ENCODE data around the gene ZNF341.
A peak's percentile ranks its signal among the peaks of the same experiment; 100 is the strongest.

Gene ZNF341

DNA sequence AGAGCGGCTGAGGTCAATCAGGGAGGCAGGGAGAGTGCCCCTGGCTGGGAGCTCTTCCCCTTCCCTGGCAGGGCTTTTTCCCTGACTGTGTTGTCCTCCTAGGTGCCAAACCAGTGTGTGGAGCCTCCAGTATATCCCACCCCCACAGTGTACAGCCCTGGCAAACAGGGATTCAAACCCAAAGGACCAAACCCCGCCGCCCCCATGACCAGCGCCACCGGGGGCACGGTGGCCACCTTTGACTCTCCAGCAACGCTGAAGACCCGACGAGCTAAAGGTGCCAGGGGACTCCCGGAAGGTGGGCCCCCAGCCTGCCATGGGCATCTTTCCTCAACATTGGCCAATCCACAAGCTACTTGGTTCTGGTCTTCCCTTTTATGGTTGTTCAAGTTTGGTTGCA, 25.2 kb downstream of the ZNF341 start:
- no peaks in the 10 kb centered on the region for H3K27me3 Mint-ChIP-seq
- H3K27ac Mint-ChIP-seq: no peak overlapping the region
- peaks cover 4 to 5% of the 10 kb centered on the region in 2 donors for H3K9me3 Mint-ChIP-seq
- no peak for ATAC-seq (replicated peaks)
- DNase-seq: no peak
- H3K36me3 Mint-ChIP-seq: peaks cover 42 to 52% of the 10 kb centered on the region in 2 donors
- peaks cover 0 to 9% of the 10 kb centered on the region in 2 donors for H3K4me1 Mint-ChIP-seq
- H3K4me3 Mint-ChIP-seq: no peak overlapping the region

DNA sequence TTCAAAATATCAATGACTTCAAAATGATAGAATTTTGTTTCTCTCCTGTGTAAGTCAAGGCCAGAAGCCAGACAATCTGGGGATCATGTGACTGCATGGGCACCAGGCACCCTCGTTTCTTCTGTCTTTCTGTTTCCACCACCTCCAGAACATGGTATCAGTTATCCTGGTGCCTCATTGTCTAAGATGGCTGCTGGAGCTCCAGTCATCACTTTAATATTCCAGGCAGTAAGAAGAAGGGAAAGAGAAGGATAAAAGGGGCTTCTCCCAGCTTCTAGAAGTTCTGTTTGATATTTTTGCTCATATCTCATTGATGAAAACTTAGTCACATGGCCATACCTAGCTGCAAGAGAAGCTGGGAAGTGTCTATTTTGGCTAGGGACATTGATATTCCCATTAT, 25.7 kb downstream of the ZNF341 start:
- Mint-ChIP-seq H3K36me3 (peaks cover 42 to 49% of the 10 kb centered on the region in 2 donors), H3K9me3 (peaks cover 4 to 5% of the 10 kb centered on the region in 2 donors), H3K27ac (no peak overlapping the region), H3K4me3 (no peak overlapping the region), H3K4me1 (peaks cover 0 to 9% of the 10 kb centered on the region in 2 donors), H3K27me3 (no peaks in the 10 kb centered on the region)
- no peak for DNase-seq
- ATAC-seq (replicated peaks): no peak

DNA sequence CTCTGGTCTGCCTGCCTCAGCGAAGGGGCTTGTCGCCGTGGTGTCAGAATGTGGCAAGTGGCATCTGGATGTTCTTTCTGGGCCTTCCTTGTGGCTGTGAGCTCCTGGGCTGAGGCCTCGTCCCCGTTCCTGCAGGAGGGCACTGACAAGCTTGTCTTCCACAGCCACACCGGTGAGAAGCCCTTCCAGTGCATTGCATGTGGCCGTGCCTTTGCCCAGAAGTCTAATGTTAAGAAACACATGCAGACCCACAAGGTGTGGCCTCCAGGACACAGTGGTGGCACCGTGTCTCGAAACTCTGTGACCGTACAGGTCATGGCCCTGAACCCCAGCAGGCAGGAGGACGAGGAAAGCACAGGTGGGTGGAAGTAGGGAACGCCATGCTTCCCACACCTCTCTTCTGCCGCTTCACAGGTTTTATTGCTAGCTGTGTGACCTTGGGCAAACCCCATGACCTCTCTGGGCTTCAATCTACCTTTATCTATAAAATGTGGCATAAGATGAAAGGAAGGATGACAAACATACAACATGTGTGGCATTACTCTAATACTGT, 30.0 kb downstream of the ZNF341 start:
- peaks cover 4 to 5% of the 10 kb centered on the region in 2 donors for H3K9me3 Mint-ChIP-seq
- peaks cover 38 to 51% of the 10 kb centered on the region in 2 donors for H3K36me3 Mint-ChIP-seq
- no peak overlapping the region for H3K27ac Mint-ChIP-seq
- H3K27me3 Mint-ChIP-seq: no peaks in the 10 kb centered on the region
- H3K4me1 Mint-ChIP-seq: no peaks in the 10 kb centered on the region
- no peak for ATAC-seq (replicated peaks)
- no peak overlapping the region for H3K4me3 Mint-ChIP-seq
- no peak for DNase-seq

DNA sequence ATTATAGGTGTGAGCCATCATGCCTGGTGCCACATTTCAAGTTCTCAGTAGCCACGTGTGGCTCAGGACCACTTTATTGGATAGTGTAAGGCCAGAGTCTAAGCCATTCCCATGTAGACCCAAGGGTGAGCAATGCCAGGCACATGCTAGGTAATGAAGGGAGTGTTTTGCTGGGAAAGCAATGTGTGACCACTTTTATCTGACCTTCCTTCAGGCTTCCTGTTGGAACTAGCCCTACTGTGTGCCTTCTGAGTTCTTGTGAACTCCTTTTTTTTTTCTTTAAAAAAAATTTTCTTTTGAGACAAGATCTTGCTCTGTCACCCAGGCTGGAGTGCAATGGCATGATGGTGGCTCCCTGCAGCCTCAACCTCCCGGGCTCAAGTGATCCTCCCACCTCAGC, 33.3 kb downstream of the ZNF341 start:
- peaks cover 18 to 44% of the 10 kb centered on the region in 2 donors for H3K36me3 Mint-ChIP-seq
- DNase-seq: no peak
- H3K27me3 Mint-ChIP-seq: no peaks in the 10 kb centered on the region
- H3K4me3 Mint-ChIP-seq: no peak overlapping the region
- H3K4me1 Mint-ChIP-seq: no peaks in the 10 kb centered on the region
- H3K27ac Mint-ChIP-seq: no peak overlapping the region
- ATAC-seq (replicated peaks): no peak
- H3K9me3 Mint-ChIP-seq: no peaks in the 10 kb centered on the region

DNA sequence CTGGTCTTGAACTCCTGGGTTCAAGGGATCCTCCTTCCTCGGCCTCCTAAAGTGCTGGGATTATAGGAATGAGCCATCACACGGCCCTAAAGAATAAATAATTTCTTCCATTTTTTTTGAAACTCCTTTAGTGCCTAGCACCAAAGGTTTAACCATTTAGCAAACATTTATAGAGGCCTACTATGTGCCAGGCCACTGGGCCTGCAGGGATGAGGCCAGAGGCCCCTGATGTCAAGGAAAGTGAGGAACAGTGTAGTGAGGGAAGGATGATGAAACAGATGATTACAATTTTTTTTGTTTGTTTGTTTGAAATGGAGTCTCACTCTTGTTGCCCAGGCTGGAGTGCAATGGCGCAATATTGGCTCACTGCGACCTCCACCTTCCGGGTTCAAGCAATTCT, 33.8 kb downstream of the ZNF341 start:
- ATAC-seq (replicated peaks): no peak

DNA sequence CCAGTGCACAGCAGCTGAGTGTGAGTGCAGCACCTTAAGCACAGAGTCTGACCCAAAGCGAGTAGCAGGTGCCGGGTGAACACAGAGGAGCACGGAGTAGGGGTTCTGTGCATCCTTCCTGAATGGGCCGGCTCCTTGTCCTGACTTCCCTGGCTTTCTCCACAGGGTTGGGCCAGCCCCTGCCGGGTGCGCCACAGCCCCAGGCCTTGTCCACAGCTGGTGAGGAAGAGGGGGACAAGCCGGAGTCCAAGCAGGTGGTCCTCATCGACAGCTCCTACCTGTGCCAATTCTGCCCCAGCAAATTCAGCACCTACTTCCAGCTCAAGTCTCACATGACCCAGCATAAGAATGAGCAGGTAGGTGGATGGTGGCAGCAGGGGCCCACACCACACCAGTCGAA, 34.9 kb downstream of the ZNF341 start:
- Mint-ChIP-seq H3K27ac (no peak overlapping the region), H3K4me1 (peaks cover 0 to under 1% of the 10 kb centered on the region in 2 donors), H3K27me3 (no peaks in the 10 kb centered on the region), H3K36me3 (peaks cover 18 to 43% of the 10 kb centered on the region in 2 donors), H3K9me3 (no peaks in the 10 kb centered on the region), H3K4me3 (no peak overlapping the region)
- DNase-seq (no peak), ATAC-seq (replicated peaks) (no peak)

More for the DNA sequence above, 33.8 kb downstream of the ZNF341 start:
- no peaks in the 10 kb centered on the region for H3K4me1 Mint-ChIP-seq
- H3K36me3 Mint-ChIP-seq: peaks cover 18 to 44% of the 10 kb centered on the region in 2 donors
- no peak overlapping the region for H3K27ac Mint-ChIP-seq
- no peaks in the 10 kb centered on the region for H3K27me3 Mint-ChIP-seq
- DNase-seq: no peak
- H3K9me3 Mint-ChIP-seq: no peaks in the 10 kb centered on the region
- no peak overlapping the region for H3K4me3 Mint-ChIP-seq

DNA sequence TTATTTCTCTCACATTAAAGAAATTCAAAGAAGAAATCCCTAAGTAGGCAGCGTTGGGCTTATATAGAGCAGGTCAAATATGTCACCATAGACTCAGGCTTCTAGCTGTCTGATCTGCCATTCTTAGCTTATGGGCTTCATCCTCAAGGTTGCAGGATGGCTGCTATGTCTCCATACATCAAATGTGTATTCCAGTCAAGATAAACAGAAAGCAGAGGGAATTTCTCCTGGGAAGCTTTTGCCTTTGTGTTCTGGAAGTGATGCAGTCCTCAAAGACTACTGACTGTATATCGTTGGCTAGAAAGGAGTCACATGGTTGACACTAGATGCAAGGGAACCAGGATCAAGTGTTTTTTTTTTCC, 36.0 kb downstream of the ZNF341 start:
- Mint-ChIP-seq H3K9me3 (no peaks in the 10 kb centered on the region), H3K27me3 (no peaks in the 10 kb centered on the region), H3K36me3 (peaks cover 21 to 47% of the 10 kb centered on the region in 2 donors), H3K4me3 (no peak overlapping the region), H3K27ac (no peak overlapping the region), H3K4me1 (peaks cover 8 to 11% of the 10 kb centered on the region in 2 donors)
- DNase-seq: no peak
- no peak for ATAC-seq (replicated peaks)

DNA sequence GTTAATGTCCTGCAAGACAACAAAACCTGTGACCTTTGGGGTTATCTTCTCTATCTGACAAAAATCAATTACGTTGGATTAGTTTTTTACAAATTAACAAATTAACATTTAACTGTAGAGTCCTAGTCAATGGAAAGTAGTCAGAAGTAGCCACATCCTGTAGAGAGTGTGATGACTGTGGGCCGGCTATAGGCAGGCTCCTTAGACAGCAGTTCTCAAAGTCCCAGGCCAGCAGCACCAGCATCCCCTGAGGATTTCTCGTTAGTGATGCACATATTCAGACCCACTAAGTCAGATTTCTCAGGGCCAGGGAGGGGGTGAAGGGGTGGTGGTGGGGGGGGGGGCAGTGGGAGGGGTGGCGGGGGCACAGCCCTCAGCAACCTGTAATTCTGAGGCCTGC, 37.2 kb downstream of the ZNF341 start:
- no peaks in the 10 kb centered on the region for H3K27me3 Mint-ChIP-seq
- H3K4me1 Mint-ChIP-seq: peaks cover 14 to 20% of the 10 kb centered on the region in 2 donors
- no peak overlapping the region for H3K4me3 Mint-ChIP-seq
- peaks cover 24 to 46% of the 10 kb centered on the region in 2 donors for H3K36me3 Mint-ChIP-seq
- ATAC-seq (replicated peaks): no peak
- no peaks in the 10 kb centered on the region for H3K9me3 Mint-ChIP-seq
- no peak overlapping the region for H3K27ac Mint-ChIP-seq
- DNase-seq: no peak

DNA sequence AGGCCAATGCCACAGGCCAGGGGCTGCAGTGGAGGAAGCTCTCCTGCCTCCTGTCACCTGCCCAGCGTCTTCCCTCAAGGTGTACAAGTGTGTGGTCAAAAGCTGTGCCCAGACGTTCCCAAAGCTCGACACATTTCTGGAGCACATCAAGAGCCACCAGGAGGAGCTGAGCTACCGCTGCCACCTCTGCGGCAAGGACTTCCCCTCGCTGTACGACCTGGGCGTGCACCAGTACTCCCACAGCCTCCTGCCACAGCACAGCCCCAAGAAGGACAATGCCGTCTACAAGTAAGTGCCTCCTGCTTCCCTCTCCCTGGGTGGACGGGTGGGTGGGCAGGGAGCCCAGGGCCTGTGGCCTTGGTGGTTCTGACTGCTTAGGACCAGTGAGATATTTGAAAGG, 38.2 kb downstream of the ZNF341 start:
- ATAC-seq (replicated peaks) (no peak), DNase-seq (peak; percentile 20)
- Mint-ChIP-seq H3K36me3 (peaks cover 20 to 48% of the 10 kb centered on the region in 2 donors), H3K27me3 (no peaks in the 10 kb centered on the region), H3K9me3 (no peaks in the 10 kb centered on the region), H3K4me1 (peaks cover 20 to 29% of the 10 kb centered on the region in 2 donors), H3K4me3 (no peak overlapping the region), H3K27ac (no peak overlapping the region)

DNA sequence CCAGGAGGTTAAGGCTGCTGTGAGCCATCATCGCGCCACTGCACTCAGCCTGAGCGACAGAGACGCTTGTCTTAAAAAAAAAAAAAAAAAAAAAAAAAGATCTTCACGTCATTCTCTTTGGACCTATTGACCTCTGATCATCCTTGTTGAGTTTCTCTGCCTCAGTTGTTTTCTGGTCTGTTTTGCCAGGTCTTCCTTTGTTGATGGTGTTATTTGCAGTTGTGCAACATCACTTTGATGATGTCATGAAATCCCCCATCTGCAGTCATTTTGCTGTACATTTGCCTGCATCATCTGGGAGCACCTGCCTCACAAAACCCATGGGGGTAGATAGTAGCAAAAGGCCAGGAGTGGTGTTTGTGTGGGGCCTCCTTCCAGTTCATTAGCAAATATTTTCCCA, 40.1 kb downstream of the ZNF341 start:
- DNase-seq (no peak), ATAC-seq (replicated peaks) (no peak)
- Mint-ChIP-seq H3K27ac (no peak overlapping the region), H3K4me1 (peaks cover 21 to 33% of the 10 kb centered on the region in 2 donors), H3K36me3 (peaks cover 14 to 35% of the 10 kb centered on the region in 2 donors), H3K9me3 (no peaks in the 10 kb centered on the region), H3K27me3 (no peaks in the 10 kb centered on the region), H3K4me3 (no peak overlapping the region)

DNA sequence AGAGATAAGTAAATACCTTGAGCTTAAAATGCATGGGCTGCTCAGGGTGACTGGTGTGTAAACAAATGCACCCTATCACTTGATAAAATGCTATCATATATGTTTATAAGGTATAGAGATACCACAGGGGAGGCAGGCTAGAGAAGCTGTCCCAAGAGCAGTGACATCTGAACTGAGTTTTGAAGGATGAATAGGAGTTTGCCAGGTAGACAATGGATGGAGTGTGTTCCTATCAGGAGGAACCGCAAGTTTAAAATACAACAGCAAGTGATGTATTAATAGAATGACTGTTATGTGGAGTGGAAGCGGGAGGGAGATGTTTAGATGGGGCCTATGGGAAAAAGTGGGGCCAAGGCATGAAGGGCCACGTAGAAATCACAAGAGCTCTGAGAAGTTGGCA, 40.6 kb downstream of the ZNF341 start:
- Mint-ChIP-seq H3K9me3 (no peaks in the 10 kb centered on the region), H3K4me3 (peak overlapping the region; percentile 0 to 34), H3K36me3 (peaks cover 14 to 30% of the 10 kb centered on the region in 2 donors), H3K27ac (peak overlapping the region; percentile 94), H3K4me1 (peaks cover 21 to 33% of the 10 kb centered on the region in 2 donors), H3K27me3 (no peaks in the 10 kb centered on the region)
- ATAC-seq (replicated peaks): no peak
- DNase-seq: no peak

DNA sequence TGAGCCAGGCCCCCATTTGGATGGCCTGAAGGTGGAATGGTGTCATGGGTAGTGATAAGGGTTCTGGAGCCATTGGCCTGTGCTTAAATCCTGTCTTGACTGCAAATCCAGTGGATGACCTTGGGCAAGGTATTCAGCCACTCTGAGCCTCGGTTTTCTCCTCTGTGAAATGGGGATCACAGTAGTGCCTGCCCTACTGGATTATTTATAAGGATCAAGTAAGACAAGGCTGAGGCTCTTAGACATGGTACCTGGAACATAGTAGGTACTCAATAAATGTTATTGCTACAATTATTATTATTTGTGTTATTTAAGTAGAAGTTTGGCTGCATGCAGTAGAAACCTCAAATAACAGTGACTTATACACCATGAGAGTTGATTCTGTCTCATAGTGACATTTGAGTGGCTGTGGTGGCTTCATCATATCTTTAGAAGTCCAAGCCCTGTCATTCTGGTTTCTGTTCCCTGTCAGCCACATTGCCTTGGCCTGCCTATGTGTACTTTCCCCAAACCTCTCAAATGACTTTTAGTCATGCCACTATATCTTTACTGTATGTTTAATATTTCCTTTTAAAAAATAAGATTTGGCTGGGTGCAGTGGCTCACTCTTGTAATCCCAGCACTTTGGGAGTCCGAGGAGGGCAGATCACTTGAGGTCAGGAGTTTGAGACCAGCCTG, 41.8 kb downstream of the ZNF341 start:
- Mint-ChIP-seq H3K27ac (peak overlapping the region; percentile 94), H3K36me3 (peaks cover 7 to 28% of the 10 kb centered on the region in 2 donors), H3K27me3 (no peaks in the 10 kb centered on the region), H3K4me3 (no peak overlapping the region), H3K9me3 (no peaks in the 10 kb centered on the region), H3K4me1 (peaks cover 30 to 44% of the 10 kb centered on the region in 2 donors)
- ATAC-seq (replicated peaks) (peak; percentile 84 to 85), DNase-seq (peak; percentile 70)

DNA sequence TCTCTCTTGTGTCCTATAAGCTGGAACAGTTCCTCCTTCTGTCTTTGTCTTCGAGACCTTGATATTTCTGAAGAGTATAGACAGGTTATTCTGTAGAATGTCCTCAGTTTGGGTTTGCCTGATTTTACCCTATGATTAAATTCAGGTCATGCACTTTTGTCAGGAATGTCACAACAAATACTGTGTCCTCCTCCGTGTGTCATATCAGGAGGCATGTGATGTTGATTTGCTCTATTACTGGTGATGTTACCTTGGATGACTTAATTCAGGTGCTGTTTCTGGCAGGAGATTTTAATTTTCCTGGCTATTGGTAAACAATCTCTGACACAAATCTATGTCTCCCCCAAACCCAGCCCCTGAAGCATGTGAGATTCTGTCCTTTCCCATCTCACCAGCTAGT, 46.0 kb downstream of the ZNF341 start:
- Mint-ChIP-seq H3K4me1 (peaks cover 45 to 66% of the 10 kb centered on the region in 2 donors), H3K36me3 (peaks cover 17 to 37% of the 10 kb centered on the region in 2 donors), H3K9me3 (peaks cover 6 to 7% of the 10 kb centered on the region in 2 donors), H3K27ac (peak overlapping the region; percentile 96), H3K4me3 (peak overlapping the region in 1 of 2 donors; percentile 74), H3K27me3 (no peaks in the 10 kb centered on the region)
- DNase-seq (no peak), ATAC-seq (replicated peaks) (no peak)

DNA sequence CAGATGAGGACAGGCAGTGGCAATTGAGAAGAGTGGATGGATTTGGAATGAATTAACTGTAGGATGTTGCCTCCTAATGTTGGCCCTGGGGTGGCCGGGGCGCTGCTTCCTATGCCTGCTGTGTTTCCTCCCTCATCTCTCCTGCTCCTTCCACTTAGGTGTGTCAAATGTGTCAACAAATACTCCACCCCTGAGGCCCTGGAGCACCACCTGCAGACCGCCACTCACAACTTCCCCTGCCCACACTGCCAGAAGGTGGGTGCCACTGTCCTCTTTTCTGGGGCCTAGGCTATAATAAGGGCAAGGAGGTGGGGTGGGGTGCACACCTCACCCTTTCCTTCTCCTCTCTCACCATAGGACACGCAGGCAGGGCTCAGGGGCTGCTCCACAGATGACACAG, 49.3 kb downstream of the ZNF341 start:
- H3K4me3 Mint-ChIP-seq: peak overlapping the region in 1 of 2 donors; percentile 5
- H3K27me3 Mint-ChIP-seq: no peaks in the 10 kb centered on the region
- peaks cover 6 to 7% of the 10 kb centered on the region in 2 donors for H3K9me3 Mint-ChIP-seq
- H3K36me3 Mint-ChIP-seq: peaks cover 15 to 36% of the 10 kb centered on the region in 2 donors
- ATAC-seq (replicated peaks) (no peak), DNase-seq (no peak)
- H3K27ac Mint-ChIP-seq: peak overlapping the region; percentile 76
- H3K4me1 Mint-ChIP-seq: peaks cover 38 to 51% of the 10 kb centered on the region in 2 donors

DNA sequence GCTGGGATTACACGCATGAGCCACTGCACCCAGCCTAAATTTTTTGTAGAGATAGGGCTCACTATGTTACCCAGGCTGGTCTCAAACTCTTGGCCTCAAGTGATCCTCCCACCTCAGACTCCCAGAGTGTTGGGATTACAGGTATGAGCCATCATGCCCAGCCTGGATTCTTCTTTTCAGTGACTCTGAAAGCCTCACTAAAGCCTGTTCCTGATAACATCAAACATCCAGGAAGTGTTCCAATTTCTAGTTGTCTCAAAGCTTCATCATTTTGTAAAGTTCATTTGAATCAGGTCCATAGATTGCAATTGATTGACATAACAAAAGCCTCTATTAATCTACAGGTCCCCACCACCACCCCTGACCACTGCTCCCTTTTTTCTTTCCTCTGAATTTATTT, 50.1 kb downstream of the ZNF341 start:
- H3K36me3 Mint-ChIP-seq: peaks cover 15 to 36% of the 10 kb centered on the region in 2 donors
- H3K4me1 Mint-ChIP-seq: peaks cover 40 to 51% of the 10 kb centered on the region in 2 donors
- no peaks in the 10 kb centered on the region for H3K27me3 Mint-ChIP-seq
- DNase-seq (no peak), ATAC-seq (replicated peaks) (no peak)
- H3K9me3 Mint-ChIP-seq: peaks cover 6 to 7% of the 10 kb centered on the region in 2 donors
- peak overlapping the region; percentile 76 for H3K27ac Mint-ChIP-seq
- H3K4me3 Mint-ChIP-seq: no peak overlapping the region

Measured in stimulated activated naive B cell treated with anti-CD40 and anti-IgM and Interleukin-4, amounts not matched to agents 10 μg/mL and 1 μg/mL and 100 μg/mL, for 72 hours (primary cell).